ENCODE results near the gene MAVS. TPM values are rescaled to one million over a fixed set of nuclear protein-coding genes. Genes with fewer than 3 reads are reported as not detected.

The MAVS gene
- polyA plus RNA-seq, 1 of the 3 experiments (the other 2 are of a cell fraction), result 9.1 TPM

GRCh38 chr20:3811467-3812258, 35.0 kb upstream of the MAVS start (continued):
- TF ChIP-seq CTCF (IDR thresholded peaks at IDR 0.05) (no peak), SIN3A (IDR thresholded peaks at IDR 0.05; ENCODE audit: borderline replicate concordance, low read depth, low read length) (peak; percentile 90), ELF1 (IDR thresholded peaks at IDR 0.05) (peak; percentile 47; the same call in 1 of the 2 replicates), TEAD4 (IDR thresholded peaks at IDR 0.05; ENCODE audit: borderline replicate concordance, insufficient read depth) (peak; percentile 89), GATA2 (CRISPR knock-in tag; IDR thresholded peaks at IDR 0.05) (no peak), FOXM1 (IDR thresholded peaks at IDR 0.05; ENCODE audit: low read depth) (peak; percentile 98), SMC3 (IDR thresholded peaks at IDR 0.05; ENCODE audit: low read depth, low read length) (0 out of 2 replicates have a peak, but pooled peaks have one; percentile 2), JUND (IDR thresholded peaks at IDR 0.05) (peak; percentile 98), YY1 (IDR thresholded peaks at IDR 0.05; ENCODE audit: low read depth) (no peak), EZH2phosphoT487 (IDR thresholded peaks at IDR 0.05; ENCODE audit: borderline replicate concordance, low read depth) (no peak), MXI1 (IDR thresholded peaks at IDR 0.05; ENCODE audit: low read depth, low read length) (peak; percentile 73), TCF12 (IDR thresholded peaks at IDR 0.05) (peak; percentile 91), FOXJ3 (CRISPR knock-in tag; IDR thresholded peaks at IDR 0.05) (peak; percentile 87), MEF2A (IDR thresholded peaks at IDR 0.05; ENCODE audit: borderline replicate concordance, low read depth) (peak; percentile 46; the same call in 1 of the 2 replicates)

- DNase-seq, result peak; percentile 34
- Histone ChIP-seq H3K27me3 (ENCODE audit: insufficient read depth) (no peaks in the 10 kb centered on the region), H4K20me1 (ENCODE audit: insufficient read depth) (no peaks in the 10 kb centered on the region), H2AFZ (ENCODE audit: low read depth) (no peak overlapping the region), H3K27ac (ENCODE audit: low read depth in 2 of 2, low read length in 1 of 2) (peak overlapping the region; percentile 97 to 98), H3F3A (replicated peaks; ENCODE audit: insufficient read depth) (peaks cover 34% of the 10 kb centered on the region), H3K4me1 (ENCODE audit: control insufficient read depth in 1 of 2, insufficient read depth in 2 of 2, low read depth in 1 of 2, low read length in 1 of 2) (peaks cover 20 to 31% of the 10 kb centered on the region in 2 experiments), H3K79me2 (ENCODE audit: insufficient read depth) (peaks cover 20% of the 10 kb centered on the region), H3K9me3 (no peaks in the 10 kb centered on the region), H3K4me3 (ENCODE audit: low read depth in 2 of 2, low read length in 1 of 2) (no peak overlapping the region), H3K36me3 (replicated peaks in 1 of 2; ENCODE audit: control insufficient read depth in 1 of 2, insufficient read depth in 2 of 2, low read length in 1 of 2) (no peaks in the 10 kb centered on the region), H3K9me2 (no peaks in the 10 kb centered on the region), H3K9ac (peak overlapping the region; percentile 35; the same call in 1 of the 2 replicates), H3K4me2 (no peak overlapping the region; the same call in 1 of the 2 replicates)
- ChIA-PET POLR2A (interaction anchor here (0.7 to 1.2 kb wide), 5 partner anchors 8 to 44 kb away, joined by 3 to 4 read pairs (median 3); partner anchors contain the start of genes ADISSP, AP5S1, CDC25B and CENPB), CTCF (interaction anchor here (0.8 to 6.6 kb wide), 3 partner anchors 8 to 273 kb away, joined by 5 to 61 read pairs (median 13); partner anchors contain the start of genes AP5S1 and CENPB)
- TF ChIP-seq USF1 (IDR thresholded peaks at IDR 0.05; ENCODE audit: borderline replicate concordance, low read depth) (no peak), PBX3 (IDR thresholded peaks at IDR 0.05) (no peak), FOXJ3 (CRISPR knock-in tag; IDR thresholded peaks at IDR 0.05) (no peak), NFIC (IDR thresholded peaks at IDR 0.05; ENCODE audit: borderline replicate concordance) (no peak)
- 97% methylated on average over 9 of the region's 9 CpGs for WGBS (ENCODE audit: low lambda C conversion rate)
Observed at GRCh38 chr20:3812259-3812681, 34.4 kb upstream of the MAVS start.

All from SK-N-SH (cell line).